GM21390 (cell line): ENCODE measurements around the gene TLCD3A.
"Not testable (repeated sequence)": the region's sequence is repeated elsewhere in the genome, so short reads cannot be mapped to it uniquely, and the experiment has no call there.

Experiments used
- ATAC-seq: cut with Tn5 transposase; IDR thresholded peaks from one replicate; pipeline ENCODE4 v1.9.1; 2021; ENCODE audit not compliant: unreplicated experiment

TLCD3A gene

GRCh38 chr17:746783-747629 lies 14.6 kb downstream of the TLCD3A start:
- no peak for ATAC-seq

DNA sequence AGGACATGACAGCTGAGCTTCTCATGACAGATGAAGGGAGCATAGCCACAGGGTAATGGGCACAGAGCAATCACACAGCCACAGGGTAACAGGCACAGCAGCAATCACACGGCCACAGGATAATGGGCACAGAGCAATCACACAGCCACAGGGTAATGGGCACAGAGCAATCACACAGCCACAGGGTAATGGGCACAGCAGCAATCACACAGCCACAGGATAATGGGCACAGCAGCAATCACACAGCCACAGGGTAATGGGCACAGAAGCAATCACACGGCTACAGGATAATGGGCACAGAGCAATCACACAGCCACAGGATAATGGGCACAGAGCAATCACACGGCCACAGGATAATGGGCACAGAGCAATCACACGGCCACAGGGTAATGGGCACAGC lies 16.2 kb downstream of the TLCD3A start:
- not testable (repeated sequence) for ATAC-seq

GRCh38 chr17:749359-749758 lies 17.0 kb downstream of the TLCD3A start:
- ATAC-seq, result not testable (repeated sequence)

- ATAC-seq, result no peak
Observed at GRCh38 chr17:750431-751037, 18.1 kb downstream of the TLCD3A start.

- peak; percentile 27 for ATAC-seq
Observed at GRCh38 chr17:751269-752001, 19.0 kb downstream of the TLCD3A start.

DNA sequence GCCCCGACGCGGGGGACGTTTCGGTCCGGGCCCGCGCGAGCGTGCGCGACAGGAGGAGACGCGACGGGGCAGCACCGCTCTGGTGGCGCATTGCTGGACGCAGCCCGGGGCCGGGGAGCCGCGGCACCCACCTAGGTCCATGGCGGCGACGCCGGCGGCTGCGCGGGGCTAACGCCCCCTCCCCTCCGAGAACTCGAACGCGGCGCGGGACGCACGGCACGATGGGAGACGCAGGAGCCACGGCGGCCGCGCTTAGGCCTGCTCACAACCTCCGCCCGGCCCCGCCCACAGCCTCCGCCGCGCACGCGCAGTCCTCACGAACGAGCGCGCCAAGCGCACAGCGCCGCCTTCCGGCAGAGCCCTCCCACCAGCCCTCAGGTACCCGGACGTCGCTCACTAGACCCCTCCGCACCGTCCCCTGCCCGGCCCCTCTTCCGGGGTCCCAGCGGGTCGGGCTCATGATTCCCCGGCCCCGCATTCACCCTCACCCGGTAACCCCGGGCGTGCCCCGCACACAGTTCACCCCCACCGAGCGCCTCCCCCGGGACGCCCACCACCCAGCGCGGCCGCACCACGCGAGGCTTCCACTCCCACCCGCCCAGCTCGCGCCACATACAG lies 19.7 kb downstream of the TLCD3A start, which contains the start of gene GEMIN4:
GEMIN4 (minus strand) TSS at position 263 of the 618 bp plus-strand sequence; CDS start at position 141, 122 bp downstream.
- ATAC-seq, result peak; percentile 83

- no peak for ATAC-seq
Observed at GRCh38 chr17:752620-753219, 20.3 kb downstream of the TLCD3A start.

DNA sequence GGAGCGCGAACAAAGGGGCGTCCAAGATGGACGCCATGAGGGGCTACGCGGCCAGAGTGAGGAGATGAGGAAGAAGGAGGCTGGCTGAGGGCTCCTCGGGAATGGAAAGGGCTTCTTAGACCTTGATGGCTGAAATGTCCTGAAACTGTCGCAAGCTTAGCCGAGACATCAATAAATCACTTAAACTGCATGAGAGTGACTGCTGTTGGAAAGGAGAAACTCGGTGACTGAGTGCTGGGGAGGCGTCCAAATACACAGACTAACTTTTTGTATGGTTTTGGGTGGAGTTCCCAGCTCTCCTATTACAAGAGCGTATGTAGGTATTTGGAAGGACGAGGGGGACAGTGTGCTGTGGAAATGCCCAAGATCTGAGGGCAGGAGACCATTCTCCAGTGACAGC lies 21.0 kb downstream of the TLCD3A start:
- ATAC-seq, result no peak

DNA sequence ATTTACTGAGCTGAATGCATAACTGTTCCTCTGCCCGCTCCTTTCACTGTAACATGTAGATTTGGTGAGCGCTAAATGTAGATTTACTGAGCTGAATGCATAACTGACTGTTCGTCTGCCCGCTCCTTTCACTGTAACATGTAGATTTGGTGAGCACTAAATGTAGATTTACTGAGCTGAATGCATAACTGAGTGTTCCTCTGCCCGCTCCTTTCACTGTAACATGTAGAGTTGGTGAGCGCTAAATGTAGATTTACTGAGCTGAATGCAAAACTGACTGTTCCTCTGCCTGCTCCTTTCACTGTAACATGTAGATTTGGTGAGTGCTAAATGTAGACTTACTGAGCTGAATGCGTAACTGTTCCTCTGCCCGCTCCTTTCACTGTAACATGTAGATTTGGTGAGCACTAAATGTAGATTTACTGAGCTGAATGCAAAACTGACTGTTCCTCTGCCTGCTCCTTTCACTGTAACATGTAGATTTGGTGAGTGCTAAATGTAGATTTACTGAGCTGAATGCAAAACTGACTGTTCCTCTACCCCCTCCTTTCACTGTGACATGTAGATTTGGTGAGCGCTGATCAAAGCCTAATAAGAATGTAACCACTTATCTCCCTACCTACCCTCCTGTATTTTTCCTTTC lies 23.0 kb downstream of the TLCD3A start:
- not testable (repeated sequence) for ATAC-seq

DNA sequence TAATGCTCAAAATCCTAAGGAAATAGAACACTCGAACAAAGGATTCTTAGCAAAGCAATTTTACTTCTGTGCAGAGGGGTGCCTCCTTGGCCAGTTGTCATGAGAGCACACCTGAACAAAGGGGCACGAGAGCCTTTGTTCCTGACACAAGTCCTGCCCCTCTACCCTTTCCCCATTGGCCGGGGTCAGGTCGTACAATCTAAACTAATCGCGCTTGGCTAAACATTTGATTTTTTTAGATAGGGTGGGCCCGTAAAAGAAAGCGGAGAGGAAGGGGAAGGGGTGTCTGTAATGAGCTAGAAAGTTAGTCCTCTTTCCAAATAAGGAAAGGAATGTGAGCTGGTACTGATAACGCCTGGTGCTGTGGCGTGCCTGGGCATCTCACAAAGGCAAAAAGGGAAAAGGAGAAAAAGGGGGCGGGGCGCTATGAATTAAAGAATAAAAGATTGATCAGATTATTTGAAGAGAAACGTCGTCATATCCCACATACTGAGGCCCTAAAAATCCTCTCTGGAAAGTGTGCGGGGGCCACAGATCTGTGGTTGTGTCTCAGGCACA lies 23.7 kb downstream of the TLCD3A start:
- not testable (repeated sequence) for ATAC-seq

DNA sequence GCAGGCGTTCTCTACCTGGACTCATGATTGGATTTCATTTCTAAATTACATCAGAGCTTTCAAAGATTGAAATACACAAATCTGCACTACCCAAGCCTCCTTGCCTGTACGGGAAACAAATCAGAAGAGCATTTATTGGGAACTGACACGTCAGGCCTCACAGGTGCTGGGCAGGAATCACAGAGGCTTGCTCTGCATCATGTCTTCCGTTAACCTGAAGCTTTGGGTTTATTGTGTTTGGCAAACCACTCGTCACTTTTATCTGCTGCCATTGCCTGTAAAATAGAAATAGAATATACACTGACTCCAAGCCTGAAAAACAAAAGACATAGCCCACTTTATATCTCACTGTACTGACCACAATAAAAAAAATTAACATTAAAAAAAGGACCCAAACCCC lies 27.6 kb downstream of the TLCD3A start:
- no peak for ATAC-seq

- no peak for ATAC-seq
Observed at GRCh38 chr17:760371-760770, 28.0 kb downstream of the TLCD3A start.

- ATAC-seq, result no peak
Observed at GRCh38 chr17:767076-767475, 34.7 kb downstream of the TLCD3A start.

DNA sequence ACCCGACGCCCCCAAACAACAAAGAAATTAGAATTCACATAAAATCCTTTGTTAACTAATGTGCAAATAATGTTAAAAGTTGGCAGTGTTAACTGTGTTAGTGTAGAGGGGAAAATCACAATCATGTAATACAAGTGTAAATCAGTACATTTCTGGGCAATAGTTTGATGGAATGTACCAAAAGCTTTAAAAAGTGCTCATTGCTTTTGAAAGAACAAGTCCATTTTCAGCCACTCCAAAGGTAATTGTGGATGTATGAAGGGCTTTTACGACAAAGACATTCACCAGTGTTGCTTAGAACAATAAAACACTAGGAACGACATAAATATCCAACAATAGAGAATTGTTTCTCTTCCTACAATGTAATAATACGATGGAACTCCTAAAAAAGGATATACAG lies 40.6 kb downstream of the TLCD3A start:
- ATAC-seq, result no peak

GRCh38 chr17:773467-774312 lies 41.3 kb downstream of the TLCD3A start:
- ATAC-seq, result no peak

GRCh38 chr17:774313-774584 lies 41.9 kb downstream of the TLCD3A start:
- no peak for ATAC-seq

GRCh38 chr17:778096-778495 lies 45.7 kb downstream of the TLCD3A start:
- no peak for ATAC-seq

DNA sequence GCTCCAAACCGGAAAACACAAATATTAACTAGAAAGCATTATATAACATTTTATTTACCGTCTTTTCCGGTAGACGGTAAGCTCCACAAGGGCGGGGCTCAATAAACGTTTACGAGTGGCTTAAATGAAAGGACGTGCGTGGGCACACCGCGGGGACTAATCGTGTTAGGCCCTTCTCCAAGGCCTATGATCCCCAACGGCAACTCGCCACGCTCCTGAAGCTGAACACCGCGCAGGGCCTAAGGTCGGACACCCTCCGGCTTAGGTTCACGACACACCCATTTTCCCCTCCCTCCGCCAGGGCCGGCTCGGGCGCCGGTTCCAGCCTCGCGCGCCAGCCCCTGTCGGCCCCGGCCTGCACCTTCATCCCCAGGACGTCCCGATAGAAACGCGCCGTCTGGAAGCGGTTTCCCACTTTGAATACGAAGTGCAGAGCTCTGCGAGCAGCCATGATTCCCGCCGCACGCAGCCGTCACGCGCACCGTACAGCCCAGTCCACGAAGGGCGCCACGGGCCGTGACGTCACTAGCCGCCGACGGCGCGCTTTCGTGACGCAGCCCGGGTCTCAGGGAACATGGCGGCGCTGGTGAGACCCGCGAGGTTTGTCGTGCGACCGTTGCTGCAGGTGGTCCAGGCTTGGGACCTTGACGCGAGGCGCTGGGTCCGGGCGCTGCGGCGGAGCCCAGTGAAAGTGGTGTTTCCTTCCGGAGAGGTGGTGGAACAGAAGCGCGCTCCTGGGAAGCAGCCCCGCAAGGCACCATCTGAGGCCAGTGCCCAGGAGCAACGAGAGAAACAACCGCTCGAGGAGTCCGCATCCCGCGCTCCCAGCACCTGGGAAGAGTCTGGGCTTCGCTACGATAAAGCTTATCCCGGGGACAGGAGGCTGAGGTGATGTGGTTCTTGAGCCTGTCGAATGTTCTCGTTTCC lies 49.7 kb downstream of the TLCD3A start, which contains the start of the genes GLOD4 and MRM3:
GLOD4 (minus strand) TSS at position 476 of the 927 bp plus-strand sequence; CDS start at position 451, 25 bp downstream.
MRM3 (plus strand) TSS at position 549 of the 927 bp plus-strand sequence; CDS start at position 575, 26 bp downstream.
- peak; percentile 81 for ATAC-seq
